CD14-positive monocyte (primary cell): ENCODE data around the gene UBE2N. TPM values are rescaled to one million over a fixed set of nuclear protein-coding genes. Genes with fewer than 3 reads are reported as not detected.
"Not testable (repeated sequence)": the region's sequence is repeated elsewhere in the genome, so short reads cannot be mapped to it uniquely, and the experiment has no call there.

Source experiments
- DNase-seq, 3 donors: peaks; one replicate each; pipeline ENCODE4 v3.0.0-alpha.2; 2011 to 2022
- H2AFZ ChIP-seq: 2 replicates; pipeline ENCODE4 v1.6.0; 2012; ENCODE audit warnings: mild to moderate bottlenecking, low read depth, low read length, inconsistent platforms; ENCODE audit not compliant: insufficient read depth, poor library complexity, severe bottlenecking
- H3K27ac ChIP-seq, 2 donors: 1 replicate in 1 of 2; 2 replicates in 1 of 2; pipeline ENCODE4 v1.5.1; 2012 to 2013; ENCODE audit warnings: low read length in 2 of 2, control low read depth in 1 of 2, inconsistent platforms in 1 of 2, low read depth in 1 of 2, mild to moderate bottlenecking in 1 of 2
- H3K27me3 ChIP-seq, 2 donors: one replicate each; pipeline versions ENCODE4 v1.6.0 to v1.6.1; 2011 to 2013; ENCODE audit warnings: low read length in 2 of 2; ENCODE audit not compliant: control insufficient read depth in 2 of 2, insufficient read depth in 2 of 2
- H3K36me3 ChIP-seq, 2 donors: replicated peaks in 1 of 2; 1 replicate in 1 of 2; 2 replicates in 1 of 2; pipeline versions ENCODE4 v1.5.1 to v1.6.1; 2012 to 2013; ENCODE audit warnings: low read length in 2 of 2, control low read depth in 1 of 2, inconsistent platforms in 1 of 2, mild to moderate bottlenecking in 1 of 2; ENCODE audit not compliant: insufficient read depth in 2 of 2, control insufficient read depth in 1 of 2
- H3K4me1 ChIP-seq, 2 donors: 1 replicate in 1 of 2; 2 replicates in 1 of 2; pipeline versions ENCODE4 v1.5.1 to v1.6.1; 2012 to 2013; ENCODE audit warnings: low read length in 2 of 2, control low read depth in 1 of 2, inconsistent platforms in 1 of 2, mild to moderate bottlenecking in 1 of 2, moderate library complexity in 1 of 2; ENCODE audit not compliant: insufficient read depth in 2 of 2, control insufficient read depth in 1 of 2
- H3K4me2 ChIP-seq: replicated peaks from 2 replicates; pipeline ENCODE3; 2012; ENCODE audit warnings: low read length, moderate library complexity, mild to moderate bottlenecking; ENCODE audit not compliant: poor library complexity, severe bottlenecking; ENCODE audit errors: extremely low read depth
- H3K4me3 ChIP-seq, 3 experiments: fragments of 200-600 bp in 1 of 3; sonication (generic) in 1 of 3; replicated peaks in 1 of 3; 1 replicate in 2 of 3; 2 replicates in 1 of 3; pipeline ENCODE4 v1.5.1; 2011 to 2013; ENCODE audit warnings: low read length in 3 of 3, mild to moderate bottlenecking in 3 of 3, control low read depth in 2 of 3, low read depth in 2 of 3, inconsistent platforms in 1 of 3, moderate library complexity in 1 of 3
- H3K79me2 ChIP-seq: 2 replicates; pipeline ENCODE4 v1.6.0; 2012; ENCODE audit warnings: mild to moderate bottlenecking, control low read depth, inconsistent platforms, low read length, moderate library complexity; ENCODE audit not compliant: insufficient read depth
- H3K9ac ChIP-seq: 2 replicates; pipeline ENCODE4 v1.6.0; 2017; ENCODE audit warnings: low read length, mild to moderate bottlenecking; ENCODE audit not compliant: insufficient read depth, poor library complexity, severe bottlenecking
- H3K9me3 ChIP-seq, 2 donors: replicated peaks in 1 of 2; 1 replicate in 1 of 2; 2 replicates in 1 of 2; pipeline versions ENCODE4 v1.5.1 to v1.6.1; 2012 to 2013; ENCODE audit warnings: low read length in 2 of 2, control low read depth in 1 of 2; ENCODE audit not compliant: control insufficient read depth in 1 of 2, insufficient read depth in 1 of 2
- H4K20me1 ChIP-seq: 2 replicates; pipeline ENCODE4 v1.6.0; 2012; ENCODE audit warnings: mild to moderate bottlenecking, low read length, control low read depth, moderate library complexity; ENCODE audit not compliant: insufficient read depth
- H3K27ac Mint-ChIP-seq, 7 donors: one replicate each; pipeline ENCODE4 v1.8.0; 2020; ENCODE audit warnings: mild to moderate bottlenecking in 7 of 7, mixed read lengths in 7 of 7, moderate library complexity in 6 of 7, inconsistent platforms in 2 of 7
- H3K27me3 Mint-ChIP-seq, 3 donors: one replicate each; pipeline ENCODE4 v1.8.0; 2021 to 2022; ENCODE audit warnings: low read depth in 3 of 3, mild to moderate bottlenecking in 3 of 3, mixed read lengths in 3 of 3, moderate library complexity in 3 of 3, inconsistent platforms in 1 of 3
- H3K36me3 Mint-ChIP-seq, 2 donors: one replicate each; pipeline ENCODE4 v1.8.0; 2020; ENCODE audit warnings: mixed read lengths in 2 of 2, inconsistent platforms in 1 of 2, mild to moderate bottlenecking in 1 of 2
- H3K4me1 Mint-ChIP-seq: one replicate; pipeline ENCODE4 v1.8.0; 2020; ENCODE audit warnings: mild to moderate bottlenecking, mixed read lengths
- H3K4me3 Mint-ChIP-seq, 2 donors: one replicate each; pipeline ENCODE4 v1.8.0; 2020; ENCODE audit warnings: mild to moderate bottlenecking in 2 of 2, mixed read lengths in 2 of 2, moderate library complexity in 1 of 2
- H3K9me3 Mint-ChIP-seq, 7 donors: one replicate each; pipeline ENCODE4 v1.8.0; 2020 to 2022; ENCODE audit warnings: mixed read lengths in 7 of 7, mild to moderate bottlenecking in 6 of 7, moderate library complexity in 6 of 7, inconsistent platforms in 2 of 7
- CTCF ChIP-seq: fragments of 200-600 bp; IDR thresholded peaks from one replicate; pipeline ENCODE4 v1.8.0; 2022; ENCODE audit warnings: antibody characterized with exemption, mild to moderate bottlenecking
- WGBS: methylation state at CpG from one replicate; pipeline ENCODE4 v1.1.5; 2013; ENCODE audit warnings: missing lambda C conversion rate; ENCODE audit not compliant: insufficient coverage; 5-methylcytosine and 5-hydroxymethylcytosine counted together
- intact Hi-C, 2 donors: fragments of 100-400 bp; cut with micrococcal nuclease; formaldehyde crosslinking; loops; one replicate each; pipeline versions ENCODE4 v1.15.0 to v1.15.1; 2023
- polyA plus RNA-seq, 3 donors: library from polyadenylated mRNA; depleted of rRNA in 1 of 3; unstranded in 2 of 3; stranded (reverse) in 1 of 3; fragments of 300-500 nt in 2 of 3; fragments of >200 nt in 1 of 3; fragmentation: Illumina TruSeq in 2 of 3; gene quantifications; 1 replicate in 2 of 3; 2 replicates in 1 of 3; pipeline ENCODE4 v1.2.3, GENCODE V29; 2012 to 2021

UBE2N gene
- polyA plus RNA-seq, 3 donors, result 31.2 to 119 (median 108) TPM

- peaks cover 52% of the 10 kb centered on the region for H4K20me1 ChIP-seq
- peak overlapping the region; percentile 92 to 94 for H3K27ac ChIP-seq
- Mint-ChIP-seq H3K4me1 (peaks cover 64% of the 10 kb centered on the region), H3K27ac (peak overlapping the region; percentile 93 to 98 (median 96)), H3K9me3 (no peaks in the 10 kb centered on the region), H3K4me3 (peak overlapping the region; percentile 97 to 100), H3K36me3 (peaks cover 0 to 12% of the 10 kb centered on the region in 2 donors), H3K27me3 (no peaks in the 10 kb centered on the region)
- H3K4me2 ChIP-seq, result peak overlapping the region; percentile 93
- no peaks in the 10 kb centered on the region for H3K9me3 ChIP-seq
- peak overlapping the region; percentile 89 for H3K9ac ChIP-seq
- no peaks in the 10 kb centered on the region for H3K27me3 ChIP-seq
- no peak for TF ChIP-seq CTCF
- WGBS, result no CpG with 5 or more reads among the region's 4 CpGs
- H3K36me3 ChIP-seq, result no peaks in the 10 kb centered on the region
- H3K79me2 ChIP-seq, result peaks cover 58% of the 10 kb centered on the region
- H3K4me1 ChIP-seq, result peaks cover 65 to 69% of the 10 kb centered on the region in 2 donors
- H3K4me3 ChIP-seq, result peak overlapping the region; percentile 73 to 94 (median 92)
- intact Hi-C loops, result loop anchor here in 1 of 2 donors (5.0 kb wide), 1 partner anchor 392 kb away; no protein-coding TSS in a partner anchor
- DNase-seq, result no peak
- peak overlapping the region; percentile 81 for H2AFZ ChIP-seq
Measured at GRCh38 chr12:93378998-93379325, 62.8 kb downstream of the UBE2N start.

DNA sequence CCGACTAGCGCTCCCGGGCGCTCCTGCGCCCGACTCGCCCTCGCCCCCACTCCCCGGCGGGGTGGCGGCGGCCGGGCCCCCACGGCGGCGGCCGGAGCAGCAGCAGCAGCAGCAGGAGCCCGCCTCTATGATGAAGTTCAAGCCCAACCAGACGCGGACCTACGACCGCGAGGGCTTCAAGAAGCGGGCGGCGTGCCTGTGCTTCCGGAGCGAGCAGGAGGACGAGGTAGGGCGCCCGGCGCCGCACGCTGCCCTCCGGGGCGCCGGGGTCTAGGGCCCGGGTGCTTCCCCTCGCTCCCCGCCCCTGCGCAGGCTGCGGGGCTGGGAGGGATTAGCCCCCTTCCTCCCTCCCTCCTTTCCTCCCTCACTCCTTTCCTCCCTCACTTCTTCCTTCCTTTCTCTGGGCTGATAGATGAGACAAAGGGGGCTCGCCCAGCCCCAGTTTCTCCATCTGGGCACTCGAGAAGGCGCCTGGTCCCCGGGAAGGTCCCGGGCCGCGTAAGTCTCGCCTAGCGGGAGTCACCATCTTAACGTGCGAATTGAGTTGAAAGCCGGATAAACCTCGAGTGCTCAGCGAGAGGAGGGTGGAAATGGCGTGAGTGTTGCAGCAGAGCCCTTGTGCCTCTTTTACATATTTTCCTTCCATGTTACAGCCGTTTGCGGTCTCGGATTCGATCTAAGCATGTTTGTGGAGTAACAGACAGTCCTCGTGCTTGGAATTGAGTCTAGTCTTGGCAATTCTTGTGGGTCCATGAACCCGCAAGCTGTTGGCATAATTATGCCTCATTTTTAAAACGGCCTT lies 63.4 kb downstream of the UBE2N start:
- H3K9me3 Mint-ChIP-seq, H3K9me3 ChIP-seq, H3K27me3 ChIP-seq, H3K36me3 ChIP-seq, H3K27me3 Mint-ChIP-seq: not testable (repeated sequence)
- Histone ChIP-seq H3K79me2 (peaks cover 52% of the 10 kb centered on the region), H3K27ac (peak overlapping the region; percentile 92 to 94), H2AFZ (peak overlapping the region; percentile 82), H3K9ac (peak overlapping the region; percentile 89), H3K4me3 (peak overlapping the region; percentile 73 to 94 (median 92)), H4K20me1 (peaks cover 46% of the 10 kb centered on the region), H3K4me2 (peak overlapping the region; percentile 93), H3K4me1 (peaks cover 65 to 68% of the 10 kb centered on the region in 2 donors)
- Mint-ChIP-seq H3K36me3 (peaks cover 0 to 12% of the 10 kb centered on the region in 2 donors), H3K4me3 (peak overlapping the region; percentile 97 to 100), H3K27ac (peak overlapping the region; percentile 93 to 98 (median 96)), H3K4me1 (peaks cover 63% of the 10 kb centered on the region)
- WGBS, result 0% methylated on average over 28 of the region's 64 CpGs
- DNase-seq, result peak; percentile 63 to 74 (median 67)
- intact Hi-C loops, result loop anchor here in 1 of 2 donors (5.0 kb wide), 1 partner anchor 391 kb away; no protein-coding TSS in a partner anchor
